ENCODE data around the gene STIM2.
A peak's percentile ranks its signal among the peaks of the same experiment; 100 is the strongest.

STIM2 gene

GRCh38 chr4:26995316-26995715, 134.7 kb downstream of the STIM2 start:
- no peak for TF ChIP-seq CTCF (IDR thresholded peaks at IDR 0.05; ENCODE audit: low read depth, low read length)
- Histone ChIP-seq H3K4me3 (ENCODE audit: low read depth, low read length) (no peak overlapping the region), H3K9me3 (no peaks in the 10 kb centered on the region; the same call in 1 of the 2 replicates), H3K4me1 (no peaks in the 10 kb centered on the region), H3K36me3 (no peaks in the 10 kb centered on the region), H3K27me3 (no peaks in the 10 kb centered on the region)
- no peak for DNase-seq

- Histone ChIP-seq H3K9me3 (no peaks in the 10 kb centered on the region), H3K36me3 (no peaks in the 10 kb centered on the region), H3K4me3 (ENCODE audit: low read depth, low read length) (no peak overlapping the region), H3K4me1 (no peaks in the 10 kb centered on the region), H3K27me3 (no peaks in the 10 kb centered on the region)
- DNase-seq: no peak
- no peak for TF ChIP-seq CTCF (IDR thresholded peaks at IDR 0.05; ENCODE audit: low read depth, low read length)
Measured at GRCh38 chr4:26996745-26997144, 136.1 kb downstream of the STIM2 start.

- Histone ChIP-seq H3K9me3 (no peaks in the 10 kb centered on the region), H3K36me3 (no peaks in the 10 kb centered on the region), H3K27me3 (no peaks in the 10 kb centered on the region), H3K4me3 (ENCODE audit: low read depth, low read length) (no peak overlapping the region), H3K4me1 (no peaks in the 10 kb centered on the region)
- no peak for TF ChIP-seq CTCF (IDR thresholded peaks at IDR 0.05; ENCODE audit: low read depth, low read length)
- DNase-seq: no peak
Measured at GRCh38 chr4:26999689-27000088, 139.0 kb downstream of the STIM2 start.

GRCh38 chr4:27000122-27000521, 139.5 kb downstream of the STIM2 start:
- no peaks in the 10 kb centered on the region for H3K4me1 ChIP-seq
- no peaks in the 10 kb centered on the region for H3K9me3 ChIP-seq
- no peak overlapping the region for H3K4me3 ChIP-seq (ENCODE audit: low read depth, low read length)
- H3K36me3 ChIP-seq: no peaks in the 10 kb centered on the region
- no peak for TF ChIP-seq CTCF (IDR thresholded peaks at IDR 0.05; ENCODE audit: low read depth, low read length)
- no peak for DNase-seq
- no peaks in the 10 kb centered on the region for H3K27me3 ChIP-seq

GRCh38 chr4:27000820-27001219, 140.2 kb downstream of the STIM2 start:
- Histone ChIP-seq H3K27me3 (no peaks in the 10 kb centered on the region), H3K9me3 (no peaks in the 10 kb centered on the region), H3K4me1 (no peaks in the 10 kb centered on the region), H3K4me3 (ENCODE audit: low read depth, low read length) (no peak overlapping the region), H3K36me3 (no peaks in the 10 kb centered on the region)
- DNase-seq: no peak
- TF ChIP-seq CTCF (IDR thresholded peaks at IDR 0.05; ENCODE audit: low read depth, low read length): peak; percentile 56

GRCh38 chr4:27001398-27002164, 140.9 kb downstream of the STIM2 start:
- DNase-seq: no peak
- Histone ChIP-seq H3K27me3 (no peaks in the 10 kb centered on the region), H3K36me3 (no peaks in the 10 kb centered on the region), H3K9me3 (no peaks in the 10 kb centered on the region), H3K4me1 (no peaks in the 10 kb centered on the region), H3K4me3 (ENCODE audit: low read depth, low read length) (no peak overlapping the region)
- 0 out of 2 replicates have a peak, but pooled peaks have one; percentile 4 for TF ChIP-seq CTCF (IDR thresholded peaks at IDR 0.05; ENCODE audit: low read depth, low read length)

Measured in BE2C (cell line).